ENCODE data around the gene CDHR2. TPM values are rescaled to one million over a fixed set of nuclear protein-coding genes. Genes with fewer than 3 reads are reported as not detected.

Gene CDHR2
- total RNA-seq, 1 donor from 2014 or later, result 1.1 TPM

- intact Hi-C loops (cut with micrococcal nuclease), result loop anchor here (5.0 kb wide), 1 partner anchor 75 kb away; the partner anchor contains the start of gene RNF44
These were observed 62.9 kb downstream of the CDHR2 start for GRCh38 chr5:176612008-176612407.

DNA sequence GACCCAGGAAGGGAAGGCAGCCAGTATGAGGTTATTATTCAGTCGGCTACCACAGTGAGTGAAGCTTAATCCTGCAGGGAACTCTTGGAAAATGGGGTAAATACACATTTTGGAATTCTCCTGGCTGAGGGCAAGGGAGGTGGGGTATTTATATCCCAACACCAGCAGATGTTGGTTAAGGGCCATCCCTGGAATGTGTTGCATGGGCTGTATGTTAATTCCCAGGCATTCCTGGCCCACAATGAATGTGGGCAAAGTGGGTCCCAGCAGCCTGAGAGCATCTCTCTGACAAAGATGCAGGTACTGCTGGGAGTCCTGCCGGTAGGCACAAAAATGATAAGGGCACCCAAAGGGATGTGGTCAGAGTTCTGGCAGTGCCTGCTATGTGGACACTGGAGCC lies 63.7 kb downstream of the CDHR2 start:
- intact Hi-C loops (cut with micrococcal nuclease), result loop anchor here (5.0 kb wide), 1 partner anchor 76 kb away; the partner anchor contains the start of gene RNF44

GRCh38 chr5:176614805-176615478 lies 65.8 kb downstream of the CDHR2 start:
- intact Hi-C loops (cut with micrococcal nuclease), result loop anchor here (5.0 kb wide), 1 partner anchor 78 kb away; the partner anchor contains the start of gene RNF44

- intact Hi-C loops (cut with micrococcal nuclease), result no loop called here
These were observed 67.4 kb downstream of the CDHR2 start for GRCh38 chr5:176616511-176616910.

DNA sequence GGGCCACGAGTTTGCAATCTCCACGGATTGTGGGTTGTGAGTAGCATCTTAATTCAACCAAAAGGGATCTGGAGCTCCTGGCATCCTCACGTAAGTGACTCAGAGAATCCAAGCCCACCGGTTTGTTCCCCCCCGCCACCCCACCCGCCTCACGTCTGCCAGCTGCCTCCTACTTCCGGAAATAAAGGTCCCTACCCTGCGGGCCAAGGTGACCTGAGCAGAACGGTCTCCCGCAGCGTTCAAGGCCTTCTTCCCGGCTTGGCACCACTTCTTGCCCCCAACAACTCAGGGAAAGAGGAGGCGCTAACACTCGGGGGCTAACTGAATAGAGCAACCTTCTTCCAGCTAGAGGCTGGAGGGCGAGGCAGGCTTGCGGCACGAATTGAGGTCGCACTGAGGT lies 69.6 kb downstream of the CDHR2 start:
- intact Hi-C loops (cut with micrococcal nuclease), result loop anchor here (1.0 kb wide), 1 partner anchor 29 kb away; the partner anchor contains the start of gene TSPAN17

DNA sequence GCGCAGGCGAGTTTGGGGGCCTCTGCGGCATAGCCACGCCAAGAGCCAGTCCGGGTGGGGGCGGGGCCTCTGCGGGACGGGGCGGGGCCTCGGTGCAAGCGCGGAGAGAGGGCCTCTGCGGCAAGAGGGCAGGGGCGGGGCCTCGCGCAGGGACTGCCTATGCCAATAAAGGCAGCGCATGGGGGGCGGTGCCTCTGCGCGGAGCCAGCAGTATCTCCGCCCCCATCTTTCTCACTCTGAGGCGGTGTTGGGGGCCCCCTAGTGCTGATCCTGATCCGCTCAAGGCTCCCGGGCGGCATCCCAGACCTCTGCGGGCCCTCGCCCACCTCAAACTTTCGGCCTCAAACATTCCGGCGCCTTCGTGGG lies 70.0 kb downstream of the CDHR2 start:
- intact Hi-C loops (cut with micrococcal nuclease), result loop anchor here (1.0 kb wide), 1 partner anchor 28 kb away; the partner anchor contains the start of gene TSPAN17

GRCh38 chr5:176619569-176620332 lies 70.6 kb downstream of the CDHR2 start:
- intact Hi-C loops (cut with micrococcal nuclease), result loop anchor here (1.0 kb wide), 1 partner anchor 28 kb away; the partner anchor contains the start of gene TSPAN17

DNA sequence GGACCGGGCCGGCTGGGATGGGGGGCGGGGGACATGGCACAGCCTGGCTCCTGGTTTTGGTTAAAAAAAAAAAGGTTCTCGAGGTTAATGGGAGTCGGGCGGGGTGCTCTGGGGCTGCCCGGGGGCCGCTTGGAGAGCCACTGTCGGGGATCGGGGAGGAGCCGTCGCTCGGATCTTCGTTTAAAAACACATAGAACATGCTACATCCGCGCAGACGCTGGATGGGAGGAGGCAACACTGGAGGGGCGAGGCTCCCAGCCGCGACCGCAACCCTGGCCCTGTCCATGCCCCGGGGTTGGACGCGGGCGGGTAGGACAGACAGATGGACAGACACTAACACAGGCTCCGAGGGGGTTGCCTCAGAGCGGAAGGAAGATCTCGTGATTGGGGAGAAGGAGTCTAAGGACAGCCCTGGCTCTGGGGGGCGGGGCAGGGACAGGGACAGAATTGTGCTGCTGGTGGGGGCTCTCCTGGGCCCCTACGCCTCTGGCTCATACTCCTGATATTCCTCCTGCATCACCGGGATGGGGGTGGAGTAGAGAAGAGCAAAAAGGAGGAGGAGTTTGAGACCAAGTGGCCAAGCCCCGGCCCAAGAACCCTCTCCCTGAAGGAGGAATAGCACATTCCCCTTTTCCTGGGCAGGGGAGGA lies 71.3 kb downstream of the CDHR2 start:
- intact Hi-C loops (cut with micrococcal nuclease), result no loop called here

DNA sequence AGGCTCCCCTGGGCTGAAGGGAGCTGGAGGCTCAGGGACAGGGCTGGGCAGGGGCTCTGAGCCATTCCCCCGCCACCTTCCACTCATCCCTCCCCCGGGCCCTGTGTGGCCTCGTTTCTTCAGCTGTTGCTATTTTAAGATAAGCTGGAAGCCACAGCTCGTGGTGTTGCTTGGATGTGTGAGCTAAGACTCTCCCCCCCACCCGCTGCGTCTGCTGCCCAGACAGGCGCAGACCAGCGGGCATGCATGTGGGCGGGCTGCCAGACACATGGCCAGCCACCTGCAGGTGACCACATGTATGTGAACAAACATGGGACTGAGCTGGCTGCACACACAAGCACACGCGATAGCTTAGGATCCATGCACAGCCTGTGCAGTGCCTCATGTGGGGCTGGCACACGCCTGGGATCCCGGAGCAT lies 72.5 kb downstream of the CDHR2 start:
- intact Hi-C loops (cut with micrococcal nuclease), result no loop called here

GRCh38 chr5:176624142-176624541 lies 75.0 kb downstream of the CDHR2 start:
- intact Hi-C loops (cut with micrococcal nuclease), result no loop called here

DNA sequence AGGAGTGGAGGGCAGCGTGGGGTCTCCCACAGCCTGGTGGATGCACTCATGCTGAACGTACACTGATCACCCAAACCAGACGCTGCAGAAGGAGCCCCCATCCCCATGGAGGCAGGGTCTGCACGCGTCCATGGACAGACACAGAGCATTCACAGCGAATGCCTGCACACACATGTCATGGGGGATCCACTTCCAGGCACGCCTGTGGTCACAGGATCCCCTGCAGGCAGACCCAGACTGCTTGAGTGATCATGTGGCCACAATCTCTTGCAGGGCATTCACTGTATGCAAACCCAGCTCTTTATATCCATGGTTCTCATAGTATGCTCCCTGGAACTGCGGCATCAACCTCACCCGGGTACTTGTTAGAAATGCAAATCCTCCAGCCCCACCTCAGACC lies 75.8 kb downstream of the CDHR2 start:
- intact Hi-C loops (cut with micrococcal nuclease), result no loop called here

- intact Hi-C loops (cut with micrococcal nuclease), result no loop called here
These were observed 76.4 kb downstream of the CDHR2 start for GRCh38 chr5:176625512-176625911.

GRCh38 chr5:176625966-176626875 lies 77.1 kb downstream of the CDHR2 start:
- intact Hi-C loops (cut with micrococcal nuclease), result no loop called here

GRCh38 chr5:176626876-176627236 lies 77.7 kb downstream of the CDHR2 start:
- intact Hi-C loops (cut with micrococcal nuclease), result no loop called here

GRCh38 chr5:176627582-176627981 lies 78.4 kb downstream of the CDHR2 start:
- intact Hi-C loops (cut with micrococcal nuclease), result no loop called here

- intact Hi-C loops (cut with micrococcal nuclease), result no loop called here
These were observed 79.5 kb downstream of the CDHR2 start for GRCh38 chr5:176628406-176629228.

GRCh38 chr5:176629317-176629852 lies 80.2 kb downstream of the CDHR2 start:
- intact Hi-C loops (cut with micrococcal nuclease), result no loop called here

DNA sequence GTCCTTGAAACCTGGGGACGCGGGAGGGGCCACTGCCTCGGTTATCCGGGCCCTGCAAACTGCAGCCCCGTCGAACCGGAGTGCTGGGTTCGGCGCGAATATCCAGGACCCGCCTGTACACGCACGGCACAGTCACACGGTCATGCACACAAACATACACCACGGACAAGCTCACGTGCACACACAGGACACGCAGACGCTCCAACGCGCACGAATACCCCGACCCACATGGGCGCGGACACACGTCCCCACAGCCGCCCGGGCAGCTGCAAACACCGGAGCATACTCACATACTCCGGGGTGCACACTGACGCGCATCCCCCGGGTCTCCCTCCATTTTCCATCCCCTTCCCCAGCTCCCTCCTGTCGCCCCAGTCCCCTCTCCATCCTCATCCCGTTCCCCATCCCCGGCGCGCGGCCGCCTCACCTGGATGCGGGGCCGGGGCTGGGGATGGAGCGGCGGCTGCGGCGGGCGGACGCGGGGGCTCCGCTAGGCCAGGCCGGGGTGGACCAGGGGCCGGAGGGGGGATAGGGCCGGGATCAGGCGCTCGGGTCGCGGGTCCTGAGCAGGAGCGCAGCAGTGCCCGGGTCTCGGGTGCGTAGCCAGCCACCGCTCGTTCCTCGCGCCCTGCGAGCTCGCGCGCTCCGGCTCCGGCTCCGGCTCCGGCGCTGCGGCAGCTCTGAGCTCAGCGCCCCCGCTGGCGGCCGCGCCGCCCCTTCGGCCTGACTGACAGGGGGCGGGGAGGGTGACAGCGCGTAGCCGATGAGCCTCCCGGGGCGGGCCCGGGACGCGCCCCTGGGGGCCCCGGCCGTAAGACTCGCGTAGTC lies 80.9 kb downstream of the CDHR2 start, which contains the start of the genes EIF4E1B and SNCB:
Gene EIF4E1B (plus strand): TSS at position 823 of the 828 bp plus-strand sequence. CDS start 12,113 bp downstream, outside the sequence.
Gene SNCB (minus strand): TSS at position 682 of the 828 bp plus-strand sequence. CDS start 880 bp downstream, outside the sequence.
- intact Hi-C loops (cut with micrococcal nuclease), result loop anchor here (1.0 kb wide), 1 partner anchor 17 kb away; the partner anchor contains the start of gene TSPAN17

Data from T-helper 2 cell treated with Interferon-gamma antibody and Interleukin-4, amounts not matched to agents 100 ng/mL and 5 ng/mL, for 36 hours (primary cell).